Astrocyte of the spinal cord (primary cell): ENCODE data around the gene ABCA13.

Experiments
- DNase-seq: peaks from one replicate; pipeline ENCODE4 v3.0.0; 2011; ENCODE audit warnings: low read depth, low spot score
- H3K4me3 ChIP-seq: 2 replicates; pipeline ENCODE4 v1.5.1; 2011; ENCODE audit warnings: low read depth, mild to moderate bottlenecking, low read length, moderate library complexity
- in situ Hi-C: cut with HindIII; loops from 2 replicates; pipeline ENCODE4 v1.10.0; 2017; ENCODE audit warnings: low sequenced_read_pairs
- TF ChIP-seq, protein P1 (sequence below): IDR thresholded peaks from 2 replicates; pipeline ENCODE4 v1.5.1; 2012; ENCODE audit warnings: low read depth, mild to moderate bottlenecking, low read length, inconsistent platforms

Gene ABCA13

DNA sequence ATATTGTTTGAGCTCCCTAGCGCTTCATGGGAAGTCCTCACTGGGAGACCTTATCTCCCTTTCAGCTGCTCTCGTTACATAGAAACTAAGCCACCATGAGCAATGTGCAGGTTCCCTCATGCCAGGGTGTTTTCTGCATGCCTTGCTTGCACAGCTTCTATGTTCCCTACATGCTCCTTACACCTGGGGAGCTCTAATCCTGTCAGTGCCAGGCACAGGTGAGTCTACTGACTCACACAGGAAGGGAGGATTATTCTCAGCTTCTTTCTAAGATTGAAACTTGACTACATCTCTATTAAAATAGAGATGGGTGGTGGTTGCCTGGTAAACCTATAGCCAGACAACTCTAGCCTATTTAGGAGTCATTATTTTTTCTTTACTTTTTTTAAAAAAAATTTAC, 377.4 kb downstream of the ABCA13 start:
- TF ChIP-seq, protein P1, sequence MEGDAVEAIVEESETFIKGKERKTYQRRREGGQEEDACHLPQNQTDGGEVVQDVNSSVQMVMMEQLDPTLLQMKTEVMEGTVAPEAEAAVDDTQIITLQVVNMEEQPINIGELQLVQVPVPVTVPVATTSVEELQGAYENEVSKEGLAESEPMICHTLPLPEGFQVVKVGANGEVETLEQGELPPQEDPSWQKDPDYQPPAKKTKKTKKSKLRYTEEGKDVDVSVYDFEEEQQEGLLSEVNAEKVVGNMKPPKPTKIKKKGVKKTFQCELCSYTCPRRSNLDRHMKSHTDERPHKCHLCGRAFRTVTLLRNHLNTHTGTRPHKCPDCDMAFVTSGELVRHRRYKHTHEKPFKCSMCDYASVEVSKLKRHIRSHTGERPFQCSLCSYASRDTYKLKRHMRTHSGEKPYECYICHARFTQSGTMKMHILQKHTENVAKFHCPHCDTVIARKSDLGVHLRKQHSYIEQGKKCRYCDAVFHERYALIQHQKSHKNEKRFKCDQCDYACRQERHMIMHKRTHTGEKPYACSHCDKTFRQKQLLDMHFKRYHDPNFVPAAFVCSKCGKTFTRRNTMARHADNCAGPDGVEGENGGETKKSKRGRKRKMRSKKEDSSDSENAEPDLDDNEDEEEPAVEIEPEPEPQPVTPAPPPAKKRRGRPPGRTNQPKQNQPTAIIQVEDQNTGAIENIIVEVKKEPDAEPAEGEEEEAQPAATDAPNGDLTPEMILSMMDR, result no peak
- no peak overlapping the region for H3K4me3 ChIP-seq
- in situ Hi-C loops, result no loop called here
- no peak for DNase-seq

DNA sequence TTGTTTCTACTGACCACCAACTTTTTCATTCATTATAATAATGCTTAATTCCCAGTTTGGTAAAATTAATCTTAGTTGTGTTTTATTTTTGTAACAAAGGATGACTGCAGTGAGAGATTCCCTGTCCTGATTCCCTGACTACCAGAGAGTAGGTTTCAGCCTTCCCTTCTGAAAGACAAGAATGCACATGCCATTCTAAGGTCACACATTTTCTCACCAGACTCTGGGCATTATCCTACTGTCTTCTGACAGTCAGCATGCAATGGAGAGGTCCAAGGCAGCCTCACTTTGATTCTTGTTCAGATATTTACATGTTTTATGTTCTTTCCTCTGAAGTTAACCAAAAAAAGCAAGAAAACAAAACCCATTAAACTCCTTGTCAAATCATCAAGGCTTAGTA, 380.4 kb downstream of the ABCA13 start:
- no peak overlapping the region for H3K4me3 ChIP-seq
- TF ChIP-seq, protein P1, result no peak
- in situ Hi-C loops, result no loop called here
- no peak for DNase-seq

DNA sequence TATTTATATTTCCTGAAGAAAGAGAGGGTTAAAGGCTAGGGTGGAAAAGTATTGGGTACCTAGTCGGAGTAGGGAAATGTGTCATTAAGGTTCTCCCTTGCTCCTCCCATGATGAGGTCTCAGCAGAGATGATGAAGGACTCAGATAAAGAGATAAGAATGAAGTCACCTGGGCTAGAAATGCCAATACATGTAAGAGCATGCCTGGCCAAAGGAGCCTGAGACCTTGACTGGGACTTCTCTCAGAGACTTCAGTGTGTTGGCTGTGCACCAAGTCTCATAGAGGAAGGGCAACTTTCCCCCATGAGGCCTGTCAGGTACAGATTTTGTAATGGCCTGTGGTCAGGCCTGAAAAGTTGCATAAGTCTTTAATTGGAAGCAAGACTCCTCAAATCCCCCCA, 392.1 kb downstream of the ABCA13 start:
- DNase-seq, result no peak
- in situ Hi-C loops, result no loop called here
- TF ChIP-seq, protein P1, result no peak
- H3K4me3 ChIP-seq, result no peak overlapping the region

DNA sequence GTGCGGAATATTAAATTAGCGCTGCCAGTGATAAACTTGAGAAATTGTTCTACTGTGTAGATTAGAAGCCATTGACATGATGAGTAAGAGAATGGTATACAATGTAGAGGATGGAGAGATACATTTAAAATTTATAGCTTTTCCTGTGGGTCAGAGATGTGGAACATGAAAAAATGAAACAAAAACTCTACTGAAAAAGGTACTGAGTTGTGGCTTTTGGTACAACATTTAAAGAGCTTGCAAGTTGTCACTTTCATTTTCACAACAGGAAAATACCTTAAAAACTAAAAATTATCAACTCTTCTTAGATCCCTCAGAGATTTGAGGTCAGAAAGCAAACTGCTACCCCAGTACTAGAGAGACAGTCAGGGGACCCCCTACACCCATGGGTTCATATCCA, 404.3 kb downstream of the ABCA13 start:
- in situ Hi-C loops, result no loop called here
- TF ChIP-seq, protein P1, result no peak
- no peak overlapping the region for H3K4me3 ChIP-seq
- no peak for DNase-seq

DNA sequence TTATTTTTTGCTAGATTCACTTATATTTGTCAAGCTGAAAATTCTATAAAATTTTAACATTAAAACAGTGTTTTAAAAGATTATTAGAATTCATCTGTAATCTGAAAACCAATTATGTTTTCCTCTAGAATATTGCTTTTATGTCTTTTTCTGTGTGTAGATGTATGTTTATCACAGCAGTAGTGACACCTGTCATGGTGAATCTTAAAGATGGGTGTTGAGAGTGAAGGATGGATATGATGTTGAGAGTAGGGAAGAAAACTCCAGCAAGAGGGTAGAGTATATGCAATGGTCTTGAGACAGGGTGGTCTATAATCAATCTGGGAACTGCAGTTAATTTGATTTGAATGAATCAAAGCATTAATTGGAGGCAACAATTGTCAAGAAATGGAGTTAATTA, 416.2 kb downstream of the ABCA13 start:
- no peak for DNase-seq
- in situ Hi-C loops, result no loop called here
- H3K4me3 ChIP-seq, result no peak overlapping the region
- TF ChIP-seq, protein P1, result no peak

DNA sequence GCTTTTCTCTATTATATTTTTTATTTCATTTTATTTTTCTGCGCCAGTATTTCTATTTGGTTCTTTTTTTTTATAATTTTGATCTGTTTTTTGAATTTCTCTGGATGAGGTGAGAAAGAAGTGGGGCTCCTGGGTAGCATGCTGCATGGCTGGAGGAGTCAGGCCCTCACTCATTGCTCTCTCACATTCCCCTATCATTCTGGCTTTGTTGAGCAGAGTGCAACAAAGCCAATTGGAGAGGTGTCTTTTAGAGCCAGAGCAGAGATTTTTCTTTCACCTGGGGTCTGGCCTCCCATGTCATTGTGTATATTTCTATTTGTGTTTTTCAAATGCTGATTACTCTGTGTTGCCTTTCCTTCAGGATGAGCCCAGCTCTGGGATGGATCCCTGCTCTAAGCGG, 423.1 kb downstream of the ABCA13 start:
- DNase-seq, result no peak
- in situ Hi-C loops, result no loop called here
- H3K4me3 ChIP-seq, result no peak overlapping the region
- TF ChIP-seq, protein P1, result no peak

DNA sequence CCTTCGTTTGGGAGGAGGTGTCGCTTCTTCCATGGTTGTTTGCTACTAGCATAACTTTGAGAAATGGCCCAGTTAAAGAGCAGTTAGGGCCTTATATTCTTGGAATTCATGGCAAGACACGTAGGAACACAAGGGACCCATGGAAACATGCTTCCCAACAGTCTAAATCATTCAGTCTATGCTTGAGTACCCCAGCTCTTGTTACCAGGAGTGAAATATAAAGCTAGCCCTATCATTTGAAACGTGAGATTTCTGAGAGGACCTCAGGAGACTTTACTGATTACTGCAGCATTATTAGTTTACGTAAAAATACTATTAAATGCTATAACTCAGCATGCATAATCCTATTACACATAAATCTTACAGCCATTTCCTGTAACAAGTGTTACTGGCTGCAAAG, 424.5 kb downstream of the ABCA13 start:
- no peak overlapping the region for H3K4me3 ChIP-seq
- DNase-seq, result no peak
- TF ChIP-seq, protein P1, result no peak
- in situ Hi-C loops, result no loop called here
